HEK293T (cell line): ENCODE measurements around the gene ATP13A2.

ENCODE experiments used
- ARNT ChIP-seq: fragments of 450-650 bp; IDR thresholded peaks from 2 replicates; pipeline ENCODE4 v1.6.1; 2017; ENCODE audit warnings: mild to moderate bottlenecking
- BHLHE40 ChIP-seq: fragments of 450-650 bp; IDR thresholded peaks from 2 replicates; pipeline ENCODE4 v1.6.1; 2016; ENCODE audit warnings: mild to moderate bottlenecking, moderate library complexity, borderline replicate concordance
- CTBP1 ChIP-seq: fragments of 450-650 bp; IDR thresholded peaks from 2 replicates; pipeline ENCODE4 v1.6.1; 2016; ENCODE audit warnings: borderline replicate concordance
- FOXA1 ChIP-seq: fragments of 450-650 bp; IDR thresholded peaks from 2 replicates; pipeline ENCODE4 v1.6.1; 2016; ENCODE audit warnings: mild to moderate bottlenecking
- FOXK2 ChIP-seq: fragments of 450-650 bp; IDR thresholded peaks from 2 replicates; pipeline ENCODE4 v1.6.1; 2016; ENCODE audit warnings: mild to moderate bottlenecking
- FOXM1 ChIP-seq: fragments of 450-650 bp; IDR thresholded peaks from 2 replicates; pipeline ENCODE4 v1.6.1; 2017; ENCODE audit warnings: mild to moderate bottlenecking, borderline replicate concordance
- HDGF ChIP-seq: fragments of 450-650 bp; IDR thresholded peaks from 2 replicates; pipeline ENCODE4 v1.6.1; 2017; ENCODE audit warnings: antibody characterized with exemption, borderline replicate concordance
- NFRKB ChIP-seq: fragments of 450-650 bp; IDR thresholded peaks from 2 replicates; pipeline ENCODE4 v1.6.1; 2016; ENCODE audit warnings: mild to moderate bottlenecking, moderate library complexity
- SUZ12 ChIP-seq: fragments of 450-650 bp; IDR thresholded peaks from 2 replicates; pipeline ENCODE4 v1.6.1; 2016; ENCODE audit warnings: mild to moderate bottlenecking
- ZNF384 ChIP-seq: fragments of 450-650 bp; IDR thresholded peaks from 2 replicates; pipeline ENCODE4 v1.6.1; 2016

DNA sequence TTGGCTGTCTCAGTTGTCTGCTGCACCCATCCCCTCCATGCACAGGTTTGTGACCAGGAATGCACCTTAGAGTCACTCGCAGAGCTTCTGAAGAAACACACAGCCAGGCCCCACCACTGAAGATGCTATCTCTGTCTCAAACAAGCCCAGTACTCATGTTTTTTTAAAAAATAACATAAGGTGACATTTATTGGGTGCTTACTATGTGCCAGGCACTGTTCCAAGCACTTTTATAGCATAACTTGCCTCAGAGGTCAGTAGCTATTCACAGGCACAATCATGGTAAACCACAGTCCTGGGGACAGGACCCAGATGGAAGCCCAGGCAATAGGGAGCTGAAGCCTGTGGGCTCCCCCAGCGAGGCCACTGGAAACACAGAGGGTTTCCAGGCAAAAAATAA is 8.8 kb upstream of the ATP13A2 start:
- no peak for TF ChIP-seq FOXA1
- TF ChIP-seq FOXK2 = no peak
- no peak for TF ChIP-seq SUZ12
- no peak for TF ChIP-seq ARNT
- TF ChIP-seq BHLHE40 = no peak
- TF ChIP-seq FOXM1 = no peak
- no peak for TF ChIP-seq ZNF384
- TF ChIP-seq CTBP1 = no peak
- TF ChIP-seq NFRKB = no peak
- no peak for TF ChIP-seq HDGF
